GM23248 (cell line): Measurements from ENCODE around the gene SIX5. TPM values are rescaled to one million over a fixed set of nuclear protein-coding genes. Genes with fewer than 3 reads are reported as not detected.
A peak's percentile ranks its signal among the peaks of the same experiment; 100 is the strongest.
"Not testable (repeated sequence)": the region's sequence is repeated elsewhere in the genome, so short reads cannot be mapped to it uniquely, and the experiment has no call there.

Experiments used
- DNase-seq: peaks from one replicate; pipeline ENCODE4 v3.0.0-alpha.2; 2015
- H2AFZ ChIP-seq: fragments of 200-600 bp; sonication (generic); 2 replicates; pipeline ENCODE4 v1.6.1; 2016; ENCODE audit warnings: antibody characterized with exemption
- H3F3A ChIP-seq: fragments of 200-600 bp; sonication (generic); 2 replicates; pipeline ENCODE4 v1.6.1; 2016; ENCODE audit warnings: mild to moderate bottlenecking, antibody characterized with exemption, mixed run types; ENCODE audit not compliant: insufficient read depth
- H3K27ac ChIP-seq: fragments of 200-600 bp; sonication (generic); 2 replicates; pipeline ENCODE4 v1.5.1; 2016; ENCODE audit warnings: mild to moderate bottlenecking
- H3K27me3 ChIP-seq: fragments of 200-600 bp; sonication (generic); replicated peaks from 2 replicates; pipeline ENCODE4 v1.6.1; 2016; ENCODE audit warnings: mild to moderate bottlenecking; ENCODE audit not compliant: insufficient read depth
- H3K36me3 ChIP-seq: fragments of 200-600 bp; sonication (generic); 2 replicates; pipeline ENCODE4 v1.6.1; 2016; ENCODE audit warnings: low read depth, mild to moderate bottlenecking
- H3K4me1 ChIP-seq: fragments of 200-600 bp; sonication (generic); 2 replicates; pipeline ENCODE4 v1.6.1; 2016; ENCODE audit warnings: mild to moderate bottlenecking; ENCODE audit not compliant: insufficient read depth
- H3K4me2 ChIP-seq: fragments of 200-600 bp; sonication (generic); one replicate; pipeline ENCODE4 v1.6.1; 2016; ENCODE audit warnings: mild to moderate bottlenecking; ENCODE audit not compliant: unreplicated experiment
- H3K4me3 ChIP-seq: fragments of 200-600 bp; sonication (generic); 2 replicates; pipeline ENCODE4 v1.5.1; 2016; ENCODE audit warnings: mild to moderate bottlenecking
- H3K79me2 ChIP-seq: fragments of 200-600 bp; sonication (generic); 2 replicates; pipeline ENCODE4 v1.6.1; 2016; ENCODE audit warnings: mild to moderate bottlenecking; ENCODE audit not compliant: insufficient read depth
- H3K9ac ChIP-seq: fragments of 200-600 bp; sonication (generic); 2 replicates; pipeline ENCODE4 v1.6.1; 2016; ENCODE audit warnings: mild to moderate bottlenecking
- H3K9me2 ChIP-seq: fragments of 200-600 bp; sonication (generic); 2 replicates; pipeline ENCODE4 v1.6.1; 2016; ENCODE audit warnings: mixed run types, mild to moderate bottlenecking, moderate library complexity; ENCODE audit not compliant: insufficient read depth
- H3K9me3 ChIP-seq: fragments of 200-600 bp; sonication (generic); one replicate; pipeline ENCODE4 v1.6.1; 2017; ENCODE audit warnings: low read depth
- H4K20me1 ChIP-seq: fragments of 200-600 bp; sonication (generic); 2 replicates; pipeline ENCODE4 v1.6.0; 2016; ENCODE audit not compliant: insufficient read depth
- EZH2 ChIP-seq: fragments of 200-600 bp; sonication (generic); IDR thresholded peaks from 2 replicates; pipeline ENCODE4 v1.6.1; 2018; ENCODE audit warnings: antibody characterized with exemption, mild to moderate bottlenecking; ENCODE audit not compliant: insufficient read depth, poor library complexity, severe bottlenecking
- EZH2phosphoT487 ChIP-seq: fragments of 200-600 bp; sonication (generic); IDR thresholded peaks from 2 replicates; pipeline ENCODE4 v1.6.1; 2018; ENCODE audit warnings: antibody characterized with exemption, moderate library complexity, mild to moderate bottlenecking, low read depth; ENCODE audit not compliant: insufficient read depth
- WGBS, 2 experiments: methylation state at CpG; one replicate each; pipeline ENCODE4 v1.1.6; 2015 to 2017; ENCODE audit warnings: low lambda C conversion rate in 2 of 2, low coverage in 1 of 2; ENCODE audit errors: missing lambda C conversion rate in 2 of 2; 5-methylcytosine and 5-hydroxymethylcytosine counted together
- in situ Hi-C: fragments of 300-500 bp; cut with MboI; formaldehyde crosslinking; loops from 2 replicates; pipeline ENCODE4 v1.15.0; 2020
- polyA plus RNA-seq: library from polyadenylated mRNA; unstranded; fragments of >200 nt; fragmentation: Nextera tagmentation; extraction: Ambion mirVana; gene quantifications from 2 replicates; pipeline ENCODE4 v1.2.1, GENCODE V29; 2016
- total RNA-seq: library from RNA; depleted of rRNA; stranded (reverse); fragments of >200 nt; shearing (Covaris generic); gene quantifications from 2 replicates; pipeline ENCODE4 v1.2.3, GENCODE V29; 2014

SIX5 gene
- total and polyA plus RNA-seq, 2 experiments from 2014 or later, result 6.1 to 16.8 TPM

- Histone ChIP-seq H4K20me1 (no peaks in the 10 kb centered on the region), H3K9me3 (no peaks in the 10 kb centered on the region), H3K27ac (no peak overlapping the region), H3K9ac (no peak overlapping the region), H3K36me3 (no peaks in the 10 kb centered on the region), H3K4me3 (no peak overlapping the region), H3F3A (peaks cover 7% of the 10 kb centered on the region; the same call in 1 of the 2 replicates), H3K79me2 (no peaks in the 10 kb centered on the region), H3K27me3 (no peaks in the 10 kb centered on the region), H2AFZ (no peak overlapping the region), H3K4me1 (peaks cover 19% of the 10 kb centered on the region), H3K9me2 (no peaks in the 10 kb centered on the region), H3K4me2 (no peak overlapping the region)
- TF ChIP-seq EZH2phosphoT487 (no peak), EZH2 (no peak)
- in situ Hi-C loops, result no loop called here
- 84 to 86% methylated on average over 6 to 7 of the region's 7 CpGs for WGBS, 2 experiments
- no peak for DNase-seq
Measured at GRCh38 chr19:45801603-45802175, 32.6 kb upstream of the SIX5 start.

DNA sequence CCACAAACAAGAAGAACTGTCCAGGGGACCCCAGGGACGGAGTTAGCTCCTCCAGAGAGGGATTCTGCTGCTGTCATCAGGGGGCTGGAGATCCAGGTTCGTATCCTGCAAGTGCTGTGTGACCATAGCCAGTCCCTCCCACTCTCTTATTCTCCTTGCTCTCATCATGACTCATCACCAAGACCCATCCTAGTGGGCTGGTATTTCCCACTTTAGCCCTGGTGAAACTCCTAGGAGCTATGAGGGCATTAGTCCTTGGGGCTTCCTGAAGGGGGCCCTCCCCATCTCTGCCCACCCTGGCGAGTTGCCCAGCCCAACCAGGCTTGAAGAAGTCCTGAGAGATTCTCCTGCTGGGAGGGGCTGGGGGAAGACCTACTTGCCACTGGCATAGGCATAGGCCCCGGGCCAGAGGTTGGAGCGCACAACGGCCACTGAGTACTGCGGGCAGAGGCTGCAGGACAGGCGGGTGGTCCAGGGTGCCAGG is 31.1 kb upstream of the SIX5 start:
- Histone ChIP-seq H3K4me2 (no peak overlapping the region), H3K27ac (no peak overlapping the region), H3K4me1 (peaks cover 14% of the 10 kb centered on the region), H3K9ac (no peak overlapping the region), H2AFZ (no peak overlapping the region), H3K4me3 (no peak overlapping the region), H3K27me3 (no peaks in the 10 kb centered on the region), H3K9me3 (no peaks in the 10 kb centered on the region), H4K20me1 (no peaks in the 10 kb centered on the region), H3K9me2 (no peaks in the 10 kb centered on the region), H3F3A (peaks cover 7% of the 10 kb centered on the region; the same call in 1 of the 2 replicates), H3K79me2 (no peaks in the 10 kb centered on the region), H3K36me3 (no peaks in the 10 kb centered on the region)
- TF ChIP-seq EZH2, result no peak
- no peak for TF ChIP-seq EZH2phosphoT487
- WGBS, 2 experiments, result 66 to 70% methylated on average over 8 of the region's 8 CpGs
- in situ Hi-C loops, result no loop called here
- DNase-seq, result peak; percentile 76

GRCh38 chr19:45799541-45799940 is 30.5 kb upstream of the SIX5 start:
- H3K9me3 ChIP-seq, H3K27me3 ChIP-seq, H3K9ac ChIP-seq, H3K27ac ChIP-seq, H4K20me1 ChIP-seq, H3K36me3 ChIP-seq, in situ Hi-C loops, H3K4me3 ChIP-seq, H3K9me2 ChIP-seq, H3K4me2 ChIP-seq, H3F3A ChIP-seq, H3K79me2 ChIP-seq, DNase-seq, H2AFZ ChIP-seq: not testable (repeated sequence)
- H3K4me1 ChIP-seq, result peaks cover 14% of the 10 kb centered on the region
- WGBS, 2 experiments, result 65 to 76% methylated on average over 5 of the region's 5 CpGs

- no peaks in the 10 kb centered on the region for H3K36me3 ChIP-seq
- H3K9me3 ChIP-seq, result no peaks in the 10 kb centered on the region
- H4K20me1 ChIP-seq, result no peaks in the 10 kb centered on the region
- no peaks in the 10 kb centered on the region for H3K79me2 ChIP-seq
- H3K4me1 ChIP-seq, result peaks cover 14% of the 10 kb centered on the region
- H3K4me2 ChIP-seq, result peak overlapping the region; percentile 18
- peaks cover 7% of the 10 kb centered on the region; the same call in 1 of the 2 replicates for H3F3A ChIP-seq
- in situ Hi-C loops, result no loop called here
- H3K27ac ChIP-seq, result no peak overlapping the region
- peak; percentile 91 for DNase-seq
- 0 out of 2 replicates have a peak overlapping the region, but pooled peaks have one; percentile 19 for H2AFZ ChIP-seq
- H3K9ac ChIP-seq, result no peak overlapping the region
- no peaks in the 10 kb centered on the region for H3K27me3 ChIP-seq
- no peak for TF ChIP-seq EZH2phosphoT487
- no peak for TF ChIP-seq EZH2
- H3K9me2 ChIP-seq, result no peaks in the 10 kb centered on the region
- no peak overlapping the region for H3K4me3 ChIP-seq
- 6 to 7% methylated on average over 10 of the region's 10 CpGs for WGBS, 2 experiments
Measured at GRCh38 chr19:45798995-45799517, 30.0 kb upstream of the SIX5 start.
